Endodermal cell (in vitro differentiated cells): ENCODE results near the gene SLC24A4. TPM values are rescaled to one million over a fixed set of nuclear protein-coding genes. Genes with fewer than 3 reads are reported as not detected.

ENCODE experiments used
- DNase-seq: peaks from one replicate; pipeline ENCODE4 v3.0.0-alpha.2; 2017
- H3K27ac ChIP-seq: 2 replicates; pipeline ENCODE4 v1.5.1; 2013; ENCODE audit warnings: mild to moderate bottlenecking, low read depth, low read length, moderate library complexity
- H3K27me3 ChIP-seq: 2 replicates; pipeline ENCODE4 v1.6.1; 2013; ENCODE audit warnings: mild to moderate bottlenecking, low read length, moderate library complexity; ENCODE audit not compliant: insufficient read depth, control insufficient read depth, poor library complexity, severe bottlenecking
- H3K36me3 ChIP-seq: 2 replicates; pipeline ENCODE4 v1.7.0; 2013; ENCODE audit warnings: mild to moderate bottlenecking, low read length, moderate library complexity; ENCODE audit not compliant: control insufficient read depth, insufficient read depth
- H3K4me1 ChIP-seq: one replicate; pipeline ENCODE4 v1.7.0; 2013; ENCODE audit warnings: low read length; ENCODE audit not compliant: control insufficient read depth, insufficient read depth
- H3K4me3 ChIP-seq: 2 replicates; pipeline ENCODE4 v1.5.1; 2013; ENCODE audit warnings: mild to moderate bottlenecking, low read length, moderate library complexity
- H3K9ac ChIP-seq: 2 replicates; pipeline ENCODE4 v1.6.1; 2013; ENCODE audit warnings: mild to moderate bottlenecking, low read length, moderate library complexity; ENCODE audit not compliant: poor library complexity, severe bottlenecking; ENCODE audit errors: extremely low read depth
- H3K9me3 ChIP-seq: 2 replicates; pipeline ENCODE4 v1.6.1; 2013; ENCODE audit warnings: mild to moderate bottlenecking, low read length, moderate library complexity; ENCODE audit not compliant: control insufficient read depth
- H3K27ac Mint-ChIP-seq: 2 replicates; pipeline ENCODE4 v1.8.0; 2020; ENCODE audit warnings: mixed read lengths
- H3K27me3 Mint-ChIP-seq: 2 replicates; pipeline ENCODE4 v1.8.0; 2021; ENCODE audit warnings: mild to moderate bottlenecking, mixed read lengths; ENCODE audit not compliant: insufficient read depth
- H3K36me3 Mint-ChIP-seq: 2 replicates; pipeline ENCODE4 v1.8.0; 2020; ENCODE audit warnings: low read depth, mixed read lengths
- H3K4me1 Mint-ChIP-seq: 2 replicates; pipeline ENCODE4 v1.8.0; 2020; ENCODE audit warnings: mixed read lengths
- H3K4me3 Mint-ChIP-seq: 2 replicates; pipeline ENCODE4 v1.8.0; 2020; ENCODE audit warnings: mild to moderate bottlenecking, moderate library complexity, mixed read lengths
- H3K9me3 Mint-ChIP-seq: 2 replicates; pipeline ENCODE4 v1.8.0; 2020; ENCODE audit warnings: mild to moderate bottlenecking, mixed read lengths
- CTCF ChIP-seq: fragments of 200-600 bp; sonication (generic); conservative IDR thresholded peaks from 2 replicates; pipeline ENCODE4 v1.5.0; 2021; ENCODE audit warnings: antibody characterized with exemption, mild to moderate bottlenecking
- WGBS, 2 experiments: methylation state at CpG; one replicate each; pipeline versions ENCODE4 v1.1.5 to v1.1.7; 2013; ENCODE audit warnings: missing lambda C conversion rate in 2 of 2, mixed read lengths in 1 of 2; ENCODE audit not compliant: insufficient coverage in 1 of 2, insufficient read length in 1 of 2; 5-methylcytosine and 5-hydroxymethylcytosine counted together
- total RNA-seq, 2 donors: library from RNA; stranded (reverse); fragmentation: NEBNext Ultra II Directional in 1 of 2; extraction: Animal tissue kit (Norgen Biotek cat#: 25700) in 1 of 2; gene quantifications; 2 replicates in 1 of 2; 3 replicates in 1 of 2; pipeline ENCODE4 v1.2.1, GENCODE V29; 2021

SLC24A4 gene
- total RNA-seq, 2 donors from 2014 or later: 0.09 to 0.29 TPM

DNA sequence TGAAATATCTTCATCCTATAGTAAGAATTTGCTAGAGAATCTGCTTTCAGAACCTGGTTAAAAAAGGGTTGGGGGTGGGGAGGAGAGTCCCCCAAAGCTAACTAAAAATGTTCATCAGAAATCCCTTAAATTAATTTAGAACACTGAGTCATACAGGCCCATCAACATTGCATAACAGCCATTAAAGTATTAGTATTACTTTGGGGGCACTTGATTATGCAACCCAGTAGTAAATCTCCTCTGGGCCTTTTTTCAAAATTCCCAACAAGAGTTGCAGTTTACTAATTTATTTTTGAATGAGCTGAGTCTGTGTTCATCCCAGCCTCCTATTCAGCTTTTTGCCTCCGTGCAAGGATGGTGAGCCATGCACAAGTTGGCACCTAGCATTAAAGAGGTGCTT is 8.8 kb upstream of the SLC24A4 start:
- Mint-ChIP-seq H3K4me3 (no peak overlapping the region), H3K36me3 (no peaks in the 10 kb centered on the region), H3K4me1 (no peaks in the 10 kb centered on the region), H3K27ac (no peak overlapping the region), H3K9me3 (no peaks in the 10 kb centered on the region), H3K27me3 (peaks cover 37% of the 10 kb centered on the region)
- Histone ChIP-seq H3K9me3 (no peaks in the 10 kb centered on the region), H3K27me3 (peaks cover 37% of the 10 kb centered on the region), H3K27ac (no peak overlapping the region), H3K9ac (no peak overlapping the region), H3K36me3 (no peaks in the 10 kb centered on the region), H3K4me1 (no peaks in the 10 kb centered on the region), H3K4me3 (no peak overlapping the region)
- WGBS, 2 experiments: 76% methylated on average over 1 of the region's 1 CpG; no CpG with 5 or more reads in 1 of the 2 experiments
- TF ChIP-seq CTCF: no peak
- DNase-seq: no peak

DNA sequence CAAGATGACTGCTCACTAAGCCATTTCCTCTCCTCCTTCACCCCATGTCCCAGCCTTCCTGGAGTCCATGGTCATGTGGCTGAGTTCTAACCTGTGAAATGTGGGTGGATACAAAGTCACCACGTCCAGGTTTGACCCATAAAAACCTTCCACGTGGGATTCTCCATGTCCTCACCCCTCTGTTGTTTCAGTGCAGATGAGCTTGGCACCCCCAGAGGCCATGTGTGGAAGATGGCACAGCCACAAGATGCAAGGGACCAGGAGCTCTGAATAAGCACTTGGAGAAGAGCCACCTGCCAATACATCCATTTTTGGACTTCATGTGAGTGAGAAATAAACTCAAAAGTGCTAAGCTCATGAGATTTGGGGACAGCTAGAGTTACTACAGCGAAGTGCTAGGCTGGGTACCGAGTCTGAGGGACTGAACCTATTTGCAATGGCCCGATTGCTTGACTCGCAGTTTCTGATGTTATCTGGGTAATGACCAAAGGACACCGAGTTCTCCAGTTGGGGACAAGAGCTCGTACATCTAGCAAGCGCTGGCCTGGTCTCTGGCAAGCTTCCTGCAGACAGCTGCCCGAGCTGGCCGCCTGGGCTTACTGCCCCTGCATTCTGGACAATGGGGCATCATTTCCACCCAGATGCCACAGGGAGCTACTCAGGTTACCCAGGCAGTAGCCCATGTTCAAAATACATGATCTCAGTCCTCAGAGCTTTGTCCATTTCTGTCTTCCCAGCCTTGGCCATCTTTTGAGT is 7.7 kb upstream of the SLC24A4 start:
- Mint-ChIP-seq H3K36me3 (no peaks in the 10 kb centered on the region), H3K27me3 (peaks cover 48% of the 10 kb centered on the region), H3K4me3 (no peak overlapping the region), H3K27ac (no peak overlapping the region), H3K9me3 (no peaks in the 10 kb centered on the region), H3K4me1 (no peaks in the 10 kb centered on the region)
- Histone ChIP-seq H3K27me3 (peaks cover 48% of the 10 kb centered on the region), H3K27ac (no peak overlapping the region), H3K4me1 (no peaks in the 10 kb centered on the region), H3K36me3 (no peaks in the 10 kb centered on the region), H3K9me3 (no peaks in the 10 kb centered on the region), H3K4me3 (no peak overlapping the region), H3K9ac (no peak overlapping the region)
- 83 to 86% methylated on average over 10 to 11 of the region's 11 CpGs for WGBS, 2 experiments
- peak; percentile 32 for TF ChIP-seq CTCF
- DNase-seq: no peak

- H3K27ac ChIP-seq: no peak overlapping the region
- no peak overlapping the region for H3K9ac ChIP-seq
- no peaks in the 10 kb centered on the region for H3K4me1 Mint-ChIP-seq
- no peak for TF ChIP-seq CTCF
- no peaks in the 10 kb centered on the region for H3K4me1 ChIP-seq
- H3K27ac Mint-ChIP-seq: no peak overlapping the region
- no peaks in the 10 kb centered on the region for H3K36me3 ChIP-seq
- no peak overlapping the region for H3K4me3 Mint-ChIP-seq
- DNase-seq: no peak
- H3K27me3 ChIP-seq: peaks cover 57% of the 10 kb centered on the region
- H3K9me3 Mint-ChIP-seq: no peaks in the 10 kb centered on the region
- H3K9me3 ChIP-seq: no peaks in the 10 kb centered on the region
- H3K27me3 Mint-ChIP-seq: peaks cover 56% of the 10 kb centered on the region
- WGBS, 2 experiments: 63 to 69% methylated on average over 4 of the region's 4 CpGs
- no peaks in the 10 kb centered on the region for H3K36me3 Mint-ChIP-seq
- H3K4me3 ChIP-seq: no peak overlapping the region
Observed at GRCh38 chr14:92316176-92316575, 6.8 kb upstream of the SLC24A4 start.
